Activated naive CD4-positive, alpha-beta T cell treated with anti-CD3 and anti-CD28 coated beads for 36 hours (primary cell): ENCODE measurements around the gene MAP2. TPM values are rescaled to one million over a fixed set of nuclear protein-coding genes. Genes with fewer than 3 reads are reported as not detected.
A peak's percentile ranks its signal among the peaks of the same experiment; 100 is the strongest.

Source experiments
- CTCF ChIA-PET: fragments of 350-600 bp; sonication (Branson Sonifier 250); formaldehyde crosslinking; loops from one replicate; lab custom pipeline; 2021; ENCODE audit warnings: antibody characterized with exemption; lab: Charles Lee
- DNase-seq: peaks from one replicate; pipeline ENCODE4 v3.0.0-alpha.2; 2020
- H3K27ac Mint-ChIP-seq: one replicate; pipeline ENCODE4 v1.8.0; 2021; ENCODE audit warnings: mild to moderate bottlenecking, mixed read lengths
- H3K27me3 Mint-ChIP-seq: one replicate; pipeline ENCODE4 v1.8.0; 2021; ENCODE audit warnings: low read depth, mixed read lengths
- H3K36me3 Mint-ChIP-seq: one replicate; pipeline ENCODE4 v1.8.0; 2021; ENCODE audit warnings: low read depth, mixed read lengths
- H3K4me1 Mint-ChIP-seq: one replicate; pipeline ENCODE4 v1.8.0; 2021; ENCODE audit warnings: low read depth, mixed read lengths
- H3K4me3 Mint-ChIP-seq: one replicate; pipeline ENCODE4 v1.8.0; 2021; ENCODE audit warnings: mild to moderate bottlenecking, moderate library complexity, mixed read lengths
- H3K9me3 Mint-ChIP-seq: one replicate; pipeline ENCODE4 v1.8.0; 2021; ENCODE audit warnings: mixed read lengths
- intact Hi-C: fragments of 100-400 bp; cut with micrococcal nuclease; formaldehyde crosslinking; loops from one replicate; pipeline ENCODE4 v1.15.1; 2023
- total RNA-seq, 2 experiments: library from RNA; stranded (reverse); gene quantifications; one replicate each; pipeline ENCODE4 v1.2.3, GENCODE V29; 2021

MAP2 gene
- total RNA-seq, 2 experiments from 2014 or later: 0.20 to 0.67 TPM

- CTCF ChIA-PET: no interaction called here
- H3K27me3 Mint-ChIP-seq: no peaks in the 10 kb centered on the region
- no peak for DNase-seq
- no peak overlapping the region for H3K27ac Mint-ChIP-seq
- H3K9me3 Mint-ChIP-seq: peaks cover 4% of the 10 kb centered on the region
- H3K4me1 Mint-ChIP-seq: no peaks in the 10 kb centered on the region
- no peaks in the 10 kb centered on the region for H3K36me3 Mint-ChIP-seq
- H3K4me3 Mint-ChIP-seq: no peak overlapping the region
- intact Hi-C loops: no loop called here
Observed at GRCh38 chr2:209741953-209742352, 318.1 kb downstream of the MAP2 start.

GRCh38 chr2:209753020-209753419 lies 329.2 kb downstream of the MAP2 start:
- DNase-seq: no peak
- Mint-ChIP-seq H3K27ac (no peak overlapping the region), H3K27me3 (peaks cover 7% of the 10 kb centered on the region), H3K4me1 (no peaks in the 10 kb centered on the region), H3K9me3 (peaks cover 2% of the 10 kb centered on the region), H3K4me3 (no peak overlapping the region), H3K36me3 (no peaks in the 10 kb centered on the region)
- CTCF ChIA-PET: no interaction called here
- intact Hi-C loops: no loop called here

GRCh38 chr2:209757163-209757562 lies 333.3 kb downstream of the MAP2 start:
- intact Hi-C loops: no loop called here
- H3K9me3 Mint-ChIP-seq: peaks cover 2% of the 10 kb centered on the region

GRCh38 chr2:209761566-209761965 lies 337.7 kb downstream of the MAP2 start:
- H3K4me1 Mint-ChIP-seq: no peaks in the 10 kb centered on the region
- H3K27me3 Mint-ChIP-seq: no peaks in the 10 kb centered on the region
- no peaks in the 10 kb centered on the region for H3K36me3 Mint-ChIP-seq
- H3K9me3 Mint-ChIP-seq: peaks cover 2% of the 10 kb centered on the region
- no peak overlapping the region for H3K4me3 Mint-ChIP-seq
- CTCF ChIA-PET: no interaction called here
- intact Hi-C loops: no loop called here
- no peak overlapping the region for H3K27ac Mint-ChIP-seq
- no peak for DNase-seq

More at GRCh38 chr2:209757163-209757562, 333.3 kb downstream of the MAP2 start:
- H3K36me3 Mint-ChIP-seq: no peaks in the 10 kb centered on the region
- H3K4me1 Mint-ChIP-seq: no peaks in the 10 kb centered on the region
- DNase-seq: no peak
- H3K4me3 Mint-ChIP-seq: no peak overlapping the region
- no peak overlapping the region for H3K27ac Mint-ChIP-seq
- CTCF ChIA-PET: no interaction called here
- peaks cover 7% of the 10 kb centered on the region for H3K27me3 Mint-ChIP-seq

GRCh38 chr2:209762563-209762962 lies 338.7 kb downstream of the MAP2 start:
- no peak overlapping the region for H3K4me3 Mint-ChIP-seq

GRCh38 chr2:209763106-209763505 lies 339.3 kb downstream of the MAP2 start:
- no peak for DNase-seq
- intact Hi-C loops: no loop called here
- no peaks in the 10 kb centered on the region for H3K36me3 Mint-ChIP-seq
- H3K4me3 Mint-ChIP-seq: no peak overlapping the region
- H3K4me1 Mint-ChIP-seq: no peaks in the 10 kb centered on the region
- peaks cover 6% of the 10 kb centered on the region for H3K27me3 Mint-ChIP-seq
- CTCF ChIA-PET: no interaction called here
- H3K9me3 Mint-ChIP-seq: no peaks in the 10 kb centered on the region
- no peak overlapping the region for H3K27ac Mint-ChIP-seq

More at GRCh38 chr2:209762563-209762962, 338.7 kb downstream of the MAP2 start:
- CTCF ChIA-PET: no interaction called here
- H3K27ac Mint-ChIP-seq: no peak overlapping the region
- DNase-seq: no peak
- no peaks in the 10 kb centered on the region for H3K36me3 Mint-ChIP-seq
- peaks cover 4% of the 10 kb centered on the region for H3K27me3 Mint-ChIP-seq
- H3K4me1 Mint-ChIP-seq: no peaks in the 10 kb centered on the region
- H3K9me3 Mint-ChIP-seq: peaks cover 1% of the 10 kb centered on the region
- intact Hi-C loops: no loop called here

GRCh38 chr2:209766613-209767012 lies 342.8 kb downstream of the MAP2 start:
- H3K4me3 Mint-ChIP-seq: no peak overlapping the region
- peaks cover 3% of the 10 kb centered on the region for H3K4me1 Mint-ChIP-seq
- no peak overlapping the region for H3K27ac Mint-ChIP-seq
- H3K36me3 Mint-ChIP-seq: no peaks in the 10 kb centered on the region
- intact Hi-C loops: no loop called here
- CTCF ChIA-PET: interaction anchor here (0.6 kb wide), 1 partner anchor 187 kb away, joined by 4 read pairs; no protein-coding TSS in a partner anchor
- H3K27me3 Mint-ChIP-seq: peaks cover 20% of the 10 kb centered on the region
- no peak for DNase-seq
- no peaks in the 10 kb centered on the region for H3K9me3 Mint-ChIP-seq

- no peaks in the 10 kb centered on the region for H3K9me3 Mint-ChIP-seq
- CTCF ChIA-PET: no interaction called here
- H3K4me3 Mint-ChIP-seq: no peak overlapping the region
- no peak overlapping the region for H3K27ac Mint-ChIP-seq
- H3K36me3 Mint-ChIP-seq: no peaks in the 10 kb centered on the region
- peaks cover 21% of the 10 kb centered on the region for H3K27me3 Mint-ChIP-seq
- intact Hi-C loops: no loop called here
- H3K4me1 Mint-ChIP-seq: peaks cover 3% of the 10 kb centered on the region
- no peak for DNase-seq
Observed at GRCh38 chr2:209767316-209767715, 343.5 kb downstream of the MAP2 start.

- DNase-seq: no peak
- Mint-ChIP-seq H3K4me3 (no peak overlapping the region), H3K36me3 (no peaks in the 10 kb centered on the region), H3K4me1 (peaks cover 3% of the 10 kb centered on the region), H3K27me3 (peaks cover 28% of the 10 kb centered on the region), H3K27ac (no peak overlapping the region), H3K9me3 (no peaks in the 10 kb centered on the region)
- CTCF ChIA-PET: interaction anchor here (0.6 kb wide), 1 partner anchor 147 kb away, joined by 5 read pairs; no protein-coding TSS in a partner anchor
- intact Hi-C loops: no loop called here
Observed at GRCh38 chr2:209768557-209768956, 344.7 kb downstream of the MAP2 start.

GRCh38 chr2:209771474-209772289 lies 347.8 kb downstream of the MAP2 start, which contains the start of gene UNC80:
UNC80 (plus strand) TSS chr2:209771832; CDS start chr2:209772073, 241 bp downstream.
- Mint-ChIP-seq H3K27me3 (peaks cover 30% of the 10 kb centered on the region), H3K9me3 (no peaks in the 10 kb centered on the region), H3K36me3 (no peaks in the 10 kb centered on the region), H3K27ac (no peak within 1 kb of the TSS), H3K4me1 (peaks cover 3% of the 10 kb centered on the region), H3K4me3 (no peak within 1 kb of the TSS)
- CTCF ChIA-PET: no interaction called here
- intact Hi-C loops: no loop called here
- DNase-seq: peak; percentile 26

GRCh38 chr2:209772290-209772685 lies 348.4 kb downstream of the MAP2 start:
- H3K4me3 Mint-ChIP-seq: no peak overlapping the region
- H3K27ac Mint-ChIP-seq: no peak overlapping the region
- H3K36me3 Mint-ChIP-seq: no peaks in the 10 kb centered on the region
- CTCF ChIA-PET: interaction anchor here (0.6 kb wide), 1 partner anchor 113 kb away, joined by 4 read pairs; no protein-coding TSS in a partner anchor
- DNase-seq: no peak
- H3K27me3 Mint-ChIP-seq: peaks cover 27% of the 10 kb centered on the region
- no peaks in the 10 kb centered on the region for H3K9me3 Mint-ChIP-seq
- intact Hi-C loops: no loop called here
- peaks cover 3% of the 10 kb centered on the region for H3K4me1 Mint-ChIP-seq

- no peak for DNase-seq
- CTCF ChIA-PET: interaction anchor here (0.5 kb wide), 1 partner anchor 169 kb away, joined by 3 read pairs; no protein-coding TSS in a partner anchor
- H3K27ac Mint-ChIP-seq: no peak overlapping the region
- H3K27me3 Mint-ChIP-seq: peaks cover 25% of the 10 kb centered on the region
- H3K36me3 Mint-ChIP-seq: no peaks in the 10 kb centered on the region
- intact Hi-C loops: no loop called here
- peaks cover 3% of the 10 kb centered on the region for H3K4me1 Mint-ChIP-seq
- no peaks in the 10 kb centered on the region for H3K9me3 Mint-ChIP-seq
- H3K4me3 Mint-ChIP-seq: no peak overlapping the region
Observed at GRCh38 chr2:209773377-209773776, 349.5 kb downstream of the MAP2 start.
